HFF-Myc (cell line): ENCODE results near the gene STK24.

Source experiments
- DNase-seq: peaks from one replicate; pipeline ENCODE4 v3.0.0-alpha.2; 2011; ENCODE audit warnings: low read depth; ENCODE audit errors: extremely low read depth
- H3K4me3 ChIP-seq: replicated peaks from 2 replicates; pipeline ENCODE4 v1.5.1; 2011; ENCODE audit warnings: low read depth, mild to moderate bottlenecking, control low read depth, low read length
- CTCF ChIP-seq: IDR thresholded peaks from 2 replicates; pipeline ENCODE4 v1.5.1; 2012; ENCODE audit warnings: mild to moderate bottlenecking, low read depth, low read length, control low read depth; ENCODE audit errors: missing control alignments

The STK24 gene

GRCh38 chr13:98503175-98504028, 73.5 kb downstream of the STK24 start:
- TF ChIP-seq CTCF: no peak
- DNase-seq: no peak
- H3K4me3 ChIP-seq: no peak overlapping the region

- no peak overlapping the region for H3K4me3 ChIP-seq
- no peak for TF ChIP-seq CTCF
- no peak for DNase-seq
Observed at GRCh38 chr13:98500963-98501421, 75.9 kb downstream of the STK24 start.

GRCh38 chr13:98496966-98497365, 79.9 kb downstream of the STK24 start:
- TF ChIP-seq CTCF: no peak
- no peak for DNase-seq
- H3K4me3 ChIP-seq: no peak overlapping the region

GRCh38 chr13:98496479-98496791, 80.5 kb downstream of the STK24 start:
- TF ChIP-seq CTCF: no peak
- no peak for DNase-seq
- H3K4me3 ChIP-seq: no peak overlapping the region

- no peak for TF ChIP-seq CTCF
- no peak overlapping the region for H3K4me3 ChIP-seq
- DNase-seq: no peak
Observed at GRCh38 chr13:98495627-98496478, 81.1 kb downstream of the STK24 start.

GRCh38 chr13:98494769-98495168, 82.1 kb downstream of the STK24 start:
- no peak overlapping the region for H3K4me3 ChIP-seq
- no peak for DNase-seq
- no peak for TF ChIP-seq CTCF
